Sigmoid colon (tissue), 7 donors: ENCODE results near the gene TTC8. TPM values are rescaled to one million over a fixed set of nuclear protein-coding genes. Genes with fewer than 3 reads are reported as not detected.

Source experiments
- DNase-seq: peaks from one replicate; pipeline ENCODE4 v3.0.0-alpha.2; 2019
- H3K27ac ChIP-seq, 4 donors: fragments of 200-600 bp; sonication (generic); one replicate each; pipeline ENCODE4 v1.5.1; 2016 to 2019; ENCODE audit warnings: mild to moderate bottlenecking in 1 of 4
- H3K27me3 ChIP-seq, 3 donors: fragments of 200-600 bp; sonication (generic); one replicate each; pipeline ENCODE4 v1.5.1; 2019; ENCODE audit warnings: mild to moderate bottlenecking in 1 of 3
- H3K36me3 ChIP-seq, 4 donors: fragments of 200-600 bp; sonication (generic); one replicate each; pipeline ENCODE4 v1.5.1; 2016 to 2019
- H3K4me1 ChIP-seq, 4 donors: fragments of 200-600 bp; sonication (generic); one replicate each; pipeline ENCODE4 v1.5.1; 2017 to 2019
- H3K4me3 ChIP-seq, 4 donors: fragments of 200-600 bp; sonication (generic); one replicate each; pipeline ENCODE4 v1.5.1; 2017 to 2019; ENCODE audit warnings: mild to moderate bottlenecking in 2 of 4, moderate library complexity in 1 of 4
- H3K9me3 ChIP-seq, 4 donors: fragments of 200-600 bp in 3 of 4; sonication (generic) in 3 of 4; one replicate each; pipeline versions ENCODE4 v1.5.1 to v1.6.1; 2013 to 2019
- CTCF ChIP-seq, 4 experiments: fragments of 450-650 bp in 3 of 4; fragments of 200-600 bp in 1 of 4; IDR thresholded peaks; one replicate each; pipeline ENCODE4 v1.5.1; 2016 to 2019; ENCODE audit warnings: antibody characterized with exemption in 4 of 4, mild to moderate bottlenecking in 3 of 4, moderate library complexity in 2 of 4
- EP300 ChIP-seq, 4 donors: sonication (generic); formaldehyde crosslinking; IDR thresholded peaks; one replicate each; pipeline ENCODE4 v1.6.1; 2017; ENCODE audit warnings: antibody characterized with exemption in 4 of 4
- POLR2A ChIP-seq, 2 donors: fragments of 450-650 bp; IDR thresholded peaks; one replicate each; pipeline ENCODE4 v1.6.1; 2016; ENCODE audit warnings: antibody characterized with exemption in 2 of 2, mild to moderate bottlenecking in 2 of 2, moderate library complexity in 2 of 2
- POLR2AphosphoS5 ChIP-seq, 4 donors: sonication (generic); formaldehyde crosslinking; IDR thresholded peaks; one replicate each; pipeline ENCODE4 v1.6.1; 2017; ENCODE audit warnings: antibody characterized with exemption in 4 of 4
- WGBS, 2 donors: extraction: QIAGEN DNeasy Blood & Tissue Kit; methylation state at CpG; one replicate each; pipeline ENCODE4 v1.1.7; 2013; 5-methylcytosine and 5-hydroxymethylcytosine counted together
- intact Hi-C: fragments of 100-400 bp; cut with DNase I; formaldehyde crosslinking; loops from one replicate; pipeline ENCODE4 v1.15.1; 2023
- polyA plus RNA-seq, 3 donors: library from polyadenylated mRNA; stranded (reverse); fragments of 200-250 nt; gene quantifications; one replicate each; pipeline ENCODE4 v1.2.3, GENCODE V29; 2013
- small RNA-seq, 3 donors: library from RNA; depleted of rRNA; stranded (forward); fragments of <200 nt; gene quantifications; one replicate each; pipeline ENCODE3, GENCODE V24; 2016
- total RNA-seq, 4 donors: library from RNA; depleted of rRNA; stranded (reverse); fragments of >200 nt; gene quantifications; one replicate each; pipeline ENCODE4 v1.1.0, GENCODE V29; 2016
- donor health status: healthy with polysubstance abuse.
- donor health status: Bipolar disorder and iron deficiency.
- donor health status: healthy.

TTC8 gene
- total and polyA plus RNA-seq, 7 donors, result 8.0 to 35.5 (median 17.3) TPM

GRCh38 chr14:88910386-88910785 is 85.9 kb downstream of the TTC8 start:
- no peaks in the 10 kb centered on the region for H3K4me1 ChIP-seq
- no peak overlapping the region for H3K4me3 ChIP-seq
- peaks cover 0 to 17% (median 0%) of the 10 kb centered on the region in 4 donors for H3K9me3 ChIP-seq
- no peak for DNase-seq
- no peaks in the 10 kb centered on the region for H3K36me3 ChIP-seq
- TF ChIP-seq POLR2A (IDR thresholded peaks at IDR 0.05), result no peak
- TF ChIP-seq CTCF (IDR thresholded peaks at IDR 0.05), result no peak
- TF ChIP-seq POLR2AphosphoS5 (IDR thresholded peaks at IDR 0.05), result no peak
- TF ChIP-seq EP300 (IDR thresholded peaks at IDR 0.05), result no peak
- H3K27ac ChIP-seq, result no peak overlapping the region
- intact Hi-C loops, result no loop called here
- WGBS, 2 donors, result 92% methylated on average over 6 of the region's 6 CpGs
- H3K27me3 ChIP-seq, result no peaks in the 10 kb centered on the region

- 88 to 89% methylated on average over 4 of the region's 4 CpGs for WGBS, 2 donors
- H3K9me3 ChIP-seq, result peaks cover 0 to 11% (median 0%) of the 10 kb centered on the region in 4 donors
- H3K36me3 ChIP-seq, result no peaks in the 10 kb centered on the region
- no peaks in the 10 kb centered on the region for H3K4me1 ChIP-seq
- H3K27me3 ChIP-seq, result no peaks in the 10 kb centered on the region
- TF ChIP-seq CTCF (IDR thresholded peaks at IDR 0.05), result no peak
- no peak for TF ChIP-seq POLR2AphosphoS5 (IDR thresholded peaks at IDR 0.05)
- TF ChIP-seq POLR2A (IDR thresholded peaks at IDR 0.05), result no peak
- no peak for TF ChIP-seq EP300 (IDR thresholded peaks at IDR 0.05)
- no peak overlapping the region for H3K27ac ChIP-seq
- no peak overlapping the region for H3K4me3 ChIP-seq
- DNase-seq, result no peak
- intact Hi-C loops, result no loop called here
Observed at GRCh38 chr14:88911809-88912208, 87.4 kb downstream of the TTC8 start.

GRCh38 chr14:88914956-88915355 is 90.5 kb downstream of the TTC8 start:
- Histone ChIP-seq H3K4me1 (no peaks in the 10 kb centered on the region), H3K27me3 (no peaks in the 10 kb centered on the region), H3K36me3 (no peaks in the 10 kb centered on the region), H3K9me3 (no peaks in the 10 kb centered on the region), H3K4me3 (no peak overlapping the region), H3K27ac (no peak overlapping the region)
- no peak for DNase-seq
- no peak for TF ChIP-seq POLR2AphosphoS5 (IDR thresholded peaks at IDR 0.05)
- no peak for TF ChIP-seq EP300 (IDR thresholded peaks at IDR 0.05)
- TF ChIP-seq CTCF (IDR thresholded peaks at IDR 0.05), result no peak
- no peak for TF ChIP-seq POLR2A (IDR thresholded peaks at IDR 0.05)
- 82 to 83% methylated on average over 4 of the region's 4 CpGs for WGBS, 2 donors
- intact Hi-C loops, result no loop called here

GRCh38 chr14:88919502-88919901 is 95.1 kb downstream of the TTC8 start:
- no peak for DNase-seq
- intact Hi-C loops, result no loop called here
- no peaks in the 10 kb centered on the region for H3K36me3 ChIP-seq
- peaks cover 0 to 3% (median 0%) of the 10 kb centered on the region in 4 donors for H3K9me3 ChIP-seq
- H3K4me1 ChIP-seq, result no peaks in the 10 kb centered on the region
- H3K27me3 ChIP-seq, result no peaks in the 10 kb centered on the region
- no peak overlapping the region for H3K27ac ChIP-seq
- WGBS, 2 donors, result 30 to 61% methylated on average over 3 of the region's 3 CpGs
- TF ChIP-seq CTCF (IDR thresholded peaks at IDR 0.05) (no peak), POLR2A (IDR thresholded peaks at IDR 0.05) (no peak), EP300 (IDR thresholded peaks at IDR 0.05) (no peak), POLR2AphosphoS5 (IDR thresholded peaks at IDR 0.05) (no peak)
- no peak overlapping the region for H3K4me3 ChIP-seq

Small RNA genes lying within 50 kb of the gene (small RNA-seq; reads per million reads assigned to genes)
- gene RF00019, result 0 reads per million in 3 donors
- 0 reads per million in 3 donors for gene RNU4-92P

Other genes starting within 250 kb of the TTC8 start
- 1 to 10 TPM; 2.5 to 6.1 (median 4.1) TPM for gene EML5, start 31.7 kb upstream of the TTC8 start, total RNA-seq
- under 1 TPM; under 0.01 to 0.69 (median 0.23) TPM for gene EML5, start 31.7 kb upstream of the TTC8 start, polyA plus RNA-seq